ENCODE measurements around the gene ZNF630.
"Not testable (repeated sequence)": the region's sequence is repeated elsewhere in the genome, so short reads cannot be mapped to it uniquely, and the experiment has no call there.

Gene ZNF630

GRCh38 chrX:48071064-48071985, at the start of gene ZNF630:
TSS of gene ZNF630 (minus strand) at chrX:48071640. CDS start at chrX:48066886, 4,754 bp downstream.
- DNase-seq: peak in 49 of 51 donors; percentile 2 to 74 (median 44)

- DNase-seq: no peak
These were observed 36.3 kb upstream of the ZNF630 start for GRCh38 chrX:48107717-48108116.

- no peak for DNase-seq
These were observed 31.5 kb upstream of the ZNF630 start for GRCh38 chrX:48102874-48103374.

- no peak for DNase-seq
These were observed 30.0 kb upstream of the ZNF630 start for GRCh38 chrX:48101443-48101842.

GRCh38 chrX:48092558-48092957, 21.1 kb upstream of the ZNF630 start:
- not testable (repeated sequence) for DNase-seq

GRCh38 chrX:48090123-48090522, 18.7 kb upstream of the ZNF630 start:
- DNase-seq: no peak

GRCh38 chrX:48086082-48086481, 14.6 kb upstream of the ZNF630 start:
- peak in 1 of 51 donors; percentile 0 for DNase-seq

- DNase-seq: no peak
These were observed 12.3 kb upstream of the ZNF630 start for GRCh38 chrX:48083706-48084105.

GRCh38 chrX:48083212-48083611, 11.8 kb upstream of the ZNF630 start:
- DNase-seq: peak in 25 of 51 donors; percentile 0 to 42 (median 5)

- DNase-seq: no peak
These were observed 4.9 kb upstream of the ZNF630 start for GRCh38 chrX:48076343-48076742.

GRCh38 chrX:48071986-48072605, 656 bp upstream of the ZNF630 start:
- no peak for DNase-seq

GRCh38 chrX:48068096-48068887, 3.1 kb downstream of the ZNF630 start:
- no peak for DNase-seq

GRCh38 chrX:48064261-48064660, 7.2 kb downstream of the ZNF630 start:
- no peak for DNase-seq

GRCh38 chrX:48059296-48059639, 12.2 kb downstream of the ZNF630 start:
- no peak for DNase-seq

GRCh38 chrX:48058621-48059295, 12.7 kb downstream of the ZNF630 start:
- DNase-seq: no peak

- DNase-seq: no peak
These were observed 24.6 kb downstream of the ZNF630 start for GRCh38 chrX:48046846-48047245.

- no peak for DNase-seq
These were observed 25.8 kb downstream of the ZNF630 start for GRCh38 chrX:48045410-48046311.

GRCh38 chrX:48043056-48043455, 28.4 kb downstream of the ZNF630 start:
- DNase-seq: no peak

GRCh38 chrX:48035891-48036290, 35.5 kb downstream of the ZNF630 start:
- DNase-seq: no peak

GRCh38 chrX:48030641-48031173, 40.7 kb downstream of the ZNF630 start:
- DNase-seq: not testable (repeated sequence)

All from hypothalamus (tissue), 51 donors.